ENCODE results near the gene SLC34A3. TPM values are rescaled to one million over a fixed set of nuclear protein-coding genes. Genes with fewer than 3 reads are reported as not detected.

SLC34A3 gene
- 0.15 TPM in 1 of 2 replicates, not detected in the other for total RNA-seq (2014; rRNA removed; shearing (Covaris generic))
- not detected in 2 replicates for total RNA-seq (2022)
- percentile 9 among the genes with signal in this experiment for Bru-seq, nascent RNA
- percentile 12 among the genes with signal in this experiment for BruChase-seq, experiment 1, labeled RNA remaining after a 6-hour chase
- BruChase-seq, experiment 2, labeled RNA remaining after a 2-hour chase: percentile 17 among the genes with signal in this experiment
- long read RNA-seq, partial matches to known transcripts: 0 of 12 reads
- long read RNA-seq, other reads (novel, unspliced or antisense): 12 of 12 reads

GRCh38 chr9:137230705-137231371 is at the start of gene SLC34A3:
SLC34A3 (plus strand) TSS chr9:137230901; CDS start chr9:137231703, 802 bp downstream.
- ChIA-PET POLR2A (no interaction called here), CTCF (ENCODE audit: unreplicated experiment) (interaction anchor here (0.5 kb wide), 1 partner anchor 163 kb away, joined by 4 read pairs; no protein-coding TSS in a partner anchor)
- no peaks in the 10 kb centered on the region for H4K20me1 ChIP-seq (ENCODE audit: insufficient read depth, low read length)
- no peak within 1 kb of the TSS for H3K4me3 ChIP-seq (ENCODE audit: low read depth, low read length, poor library complexity, severe bottlenecking)
- H3K27ac ChIP-seq (ENCODE audit: low read depth, low read length, poor library complexity, severe bottlenecking): no peak within 1 kb of the TSS
- H3K9me2 ChIP-seq (ENCODE audit: insufficient read depth, low read length): no peaks in the 10 kb centered on the region
- no peak for DNase-seq (ENCODE audit: low spot score)
- H3K4me2 ChIP-seq (ENCODE audit: low read length): no peak within 1 kb of the TSS
- H3K4me1 ChIP-seq (ENCODE audit: insufficient read depth, low read length, poor library complexity, severe bottlenecking): peaks cover 18% of the 10 kb centered on the region
- no peak within 1 kb of the TSS for H2AFZ ChIP-seq (ENCODE audit: low read length)
- no TSS peak for BruUV-seq (replicated peaks)
- no peaks in the 10 kb centered on the region for H3K9me3 ChIP-seq (ENCODE audit: low read length)
- TF ChIP-seq CTCF (conservative IDR thresholded peaks at IDR 0.05; ENCODE audit: low read length) (no peak), EZH2phosphoT487 (IDR thresholded peaks at IDR 0.05; ENCODE audit: borderline replicate concordance, low read depth, low read length) (no peak)
- no peaks in the 10 kb centered on the region for H3K36me3 ChIP-seq (ENCODE audit: insufficient read depth, low read length)
- intact Hi-C loops (cut with micrococcal nuclease; ENCODE audit: unreplicated experiment): no loop called here
- no peaks in the 10 kb centered on the region for H3K79me2 ChIP-seq (ENCODE audit: insufficient read depth, low read depth, low read length)

- intact Hi-C loops (cut with micrococcal nuclease; ENCODE audit: unreplicated experiment): no loop called here
- no peak overlapping the region for H3K27ac ChIP-seq (ENCODE audit: low read depth, low read length, poor library complexity, severe bottlenecking)
- H3K4me3 ChIP-seq (ENCODE audit: low read depth, low read length, poor library complexity, severe bottlenecking): no peak overlapping the region
- peaks cover 4% of the 10 kb centered on the region; the same call in 1 of the 2 replicates for H3K79me2 ChIP-seq (ENCODE audit: insufficient read depth, low read depth, low read length)
- ChIA-PET CTCF (ENCODE audit: unreplicated experiment) (no interaction called here), POLR2A (no interaction called here)
- no peaks in the 10 kb centered on the region; the same call in 1 of the 2 replicates for H4K20me1 ChIP-seq (ENCODE audit: insufficient read depth, low read length)
- H3K36me3 ChIP-seq (ENCODE audit: insufficient read depth, low read length): peaks cover 71% of the 10 kb centered on the region
- H3K4me1 ChIP-seq (ENCODE audit: insufficient read depth, low read length, poor library complexity, severe bottlenecking): peaks cover 5% of the 10 kb centered on the region
- no peak overlapping the region for H2AFZ ChIP-seq (ENCODE audit: low read length)
- no peak for TF ChIP-seq CTCF (conservative IDR thresholded peaks at IDR 0.05; ENCODE audit: low read length)
- TF ChIP-seq EZH2phosphoT487 (IDR thresholded peaks at IDR 0.05; ENCODE audit: borderline replicate concordance, low read depth, low read length): no peak
- H3K4me2 ChIP-seq (ENCODE audit: low read length): no peak overlapping the region
- no TSS peak for BruUV-seq (replicated peaks)
- no peak for DNase-seq (ENCODE audit: low spot score)
- no peaks in the 10 kb centered on the region for H3K9me2 ChIP-seq (ENCODE audit: insufficient read depth, low read length)
- no peaks in the 10 kb centered on the region for H3K9me3 ChIP-seq (ENCODE audit: low read length)
Observed at GRCh38 chr9:137181680-137182079, 49.0 kb upstream of the SLC34A3 start.

DNA sequence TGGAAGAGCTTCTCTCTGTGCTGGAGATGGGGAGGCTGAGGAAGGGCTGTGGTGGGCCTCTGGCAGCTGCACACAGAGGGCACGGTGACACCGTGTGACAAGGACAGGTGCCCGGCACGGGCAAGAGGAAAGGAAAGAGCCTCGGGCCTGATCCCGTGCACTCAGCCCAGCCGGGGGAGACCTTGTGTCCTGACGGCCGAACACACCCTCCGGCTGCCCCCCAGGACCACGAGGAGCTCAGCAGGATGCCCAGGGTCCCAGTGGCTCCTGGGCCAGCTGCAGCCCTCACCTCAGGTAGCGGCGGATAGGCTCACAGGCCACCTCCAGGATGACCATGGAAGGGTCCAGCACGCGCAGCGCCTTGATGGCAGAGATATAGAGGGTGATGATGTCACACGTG is 47.9 kb upstream of the SLC34A3 start:
- intact Hi-C loops (cut with micrococcal nuclease; ENCODE audit: unreplicated experiment): no loop called here
- Histone ChIP-seq H4K20me1 (ENCODE audit: insufficient read depth, low read length) (peaks cover 6% of the 10 kb centered on the region; the same call in 1 of the 2 replicates), H3K27ac (ENCODE audit: low read depth, low read length, poor library complexity, severe bottlenecking) (no peak overlapping the region), H3K4me1 (ENCODE audit: insufficient read depth, low read length, poor library complexity, severe bottlenecking) (peaks cover 15% of the 10 kb centered on the region), H3K79me2 (ENCODE audit: insufficient read depth, low read depth, low read length) (peaks cover 16% of the 10 kb centered on the region), H2AFZ (ENCODE audit: low read length) (no peak overlapping the region), H3K4me3 (ENCODE audit: low read depth, low read length, poor library complexity, severe bottlenecking) (no peak overlapping the region), H3K36me3 (ENCODE audit: insufficient read depth, low read length) (peaks cover 67% of the 10 kb centered on the region), H3K9me2 (ENCODE audit: insufficient read depth, low read length) (no peaks in the 10 kb centered on the region), H3K4me2 (ENCODE audit: low read length) (no peak overlapping the region), H3K9me3 (ENCODE audit: low read length) (no peaks in the 10 kb centered on the region)
- ChIA-PET POLR2A (interaction anchor here (1.0 kb wide), 1 partner anchor 32 kb away, joined by 6 read pairs; no protein-coding TSS in a partner anchor), CTCF (ENCODE audit: unreplicated experiment) (no interaction called here)
- no peak for DNase-seq (ENCODE audit: low spot score)
- TF ChIP-seq EZH2phosphoT487 (IDR thresholded peaks at IDR 0.05; ENCODE audit: borderline replicate concordance, low read depth, low read length) (no peak), CTCF (conservative IDR thresholded peaks at IDR 0.05; ENCODE audit: low read length) (no peak)
- no TSS peak for BruUV-seq (replicated peaks)
